Ectodermal cell (in vitro differentiated cells): ENCODE measurements around the gene KL.

Experiments used
- H3K27ac ChIP-seq: 2 replicates; pipeline ENCODE4 v1.7.0; 2013; ENCODE audit warnings: mild to moderate bottlenecking, low read depth, low read length; ENCODE audit not compliant: insufficient read depth, poor library complexity, severe bottlenecking
- H3K27me3 ChIP-seq: 2 replicates; pipeline ENCODE4 v1.7.0; 2013; ENCODE audit warnings: mild to moderate bottlenecking, low read length; ENCODE audit not compliant: insufficient read depth, control insufficient read depth, poor library complexity, severe bottlenecking
- H3K36me3 ChIP-seq: one replicate; pipeline ENCODE4 v1.7.0; 2013; ENCODE audit warnings: low read length; ENCODE audit not compliant: control insufficient read depth, insufficient read depth
- H3K4me1 ChIP-seq: one replicate; pipeline ENCODE4 v1.7.0; 2013; ENCODE audit warnings: low read length; ENCODE audit not compliant: control insufficient read depth, insufficient read depth
- H3K4me3 ChIP-seq: 2 replicates; pipeline ENCODE4 v1.7.0; 2013; ENCODE audit warnings: low read depth, low read length, control low read depth; ENCODE audit not compliant: insufficient read depth
- H3K9me3 ChIP-seq: 2 replicates; pipeline ENCODE4 v1.7.0; 2013; ENCODE audit warnings: mild to moderate bottlenecking, low read length, moderate library complexity; ENCODE audit not compliant: control insufficient read depth
- WGBS, 2 experiments: methylation state at CpG; one replicate each; pipeline ENCODE4 v1.1.7; 2013; ENCODE audit warnings: missing lambda C conversion rate in 2 of 2; 5-methylcytosine and 5-hydroxymethylcytosine counted together

KL gene

GRCh38 chr13:33078263-33078662 is 62.0 kb downstream of the KL start:
- no peaks in the 10 kb centered on the region for H3K36me3 ChIP-seq
- no peaks in the 10 kb centered on the region for H3K4me1 ChIP-seq
- H3K27me3 ChIP-seq, result no peaks in the 10 kb centered on the region
- 92 to 93% methylated on average over 2 to 3 of the region's 3 CpGs for WGBS, 2 experiments
- H3K4me3 ChIP-seq, result no peak overlapping the region
- no peaks in the 10 kb centered on the region for H3K9me3 ChIP-seq
- H3K27ac ChIP-seq, result no peak overlapping the region

DNA sequence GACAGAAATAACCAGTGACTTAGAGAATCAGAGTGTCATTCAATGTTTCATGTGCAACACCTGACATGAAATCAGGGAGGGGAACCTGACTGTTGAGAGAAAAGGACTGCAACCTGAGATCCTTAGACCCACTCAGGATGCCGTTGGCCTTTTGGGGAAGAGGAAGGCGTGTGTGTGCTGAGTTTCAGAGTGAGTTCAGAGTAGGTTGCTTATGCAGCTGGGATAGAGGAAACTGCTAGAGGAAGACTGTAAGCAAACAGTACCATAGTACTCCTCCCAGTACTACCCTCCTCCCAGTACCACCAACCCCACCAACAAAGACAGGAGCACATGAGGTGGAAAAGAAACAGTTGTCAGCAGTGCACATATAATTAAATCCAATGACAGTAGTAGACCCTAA is 63.7 kb downstream of the KL start:
- Histone ChIP-seq H3K27ac (no peak overlapping the region), H3K4me3 (no peak overlapping the region), H3K36me3 (no peaks in the 10 kb centered on the region), H3K27me3 (no peaks in the 10 kb centered on the region), H3K4me1 (no peaks in the 10 kb centered on the region), H3K9me3 (no peaks in the 10 kb centered on the region)
- WGBS, 2 experiments, result 87 to 90% methylated on average over 2 of the region's 2 CpGs

DNA sequence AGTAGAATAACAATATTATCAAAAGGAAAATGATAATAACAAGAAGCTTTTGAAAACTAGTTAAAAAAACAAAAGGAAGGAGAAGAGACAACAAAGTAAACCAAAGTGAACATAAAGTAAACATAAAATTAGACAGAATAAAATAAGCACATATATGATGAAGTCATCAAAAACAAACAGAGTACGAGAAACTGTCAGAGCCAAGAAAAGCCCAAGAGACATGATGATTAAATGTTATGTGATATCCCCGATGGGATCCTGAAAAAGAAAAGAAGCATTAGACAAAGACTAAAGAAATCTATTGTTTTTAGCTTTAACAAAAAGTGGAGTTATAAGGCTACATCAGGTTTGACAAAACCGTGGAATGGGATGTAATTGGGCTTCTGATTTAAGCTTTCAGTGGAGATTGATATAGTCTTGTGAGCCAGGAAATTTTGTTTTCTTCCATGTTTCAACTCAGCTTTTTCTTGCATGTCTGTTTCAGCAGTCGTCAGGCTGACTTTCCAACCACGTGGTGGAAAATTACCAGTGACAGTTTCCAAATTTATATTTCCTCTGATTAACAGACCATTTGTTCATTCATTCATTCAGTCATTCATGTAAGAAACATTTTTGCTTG is 64.9 kb downstream of the KL start:
- no peak overlapping the region for H3K27ac ChIP-seq
- H3K4me3 ChIP-seq, result no peak overlapping the region
- no peaks in the 10 kb centered on the region for H3K27me3 ChIP-seq
- H3K4me1 ChIP-seq, result no peaks in the 10 kb centered on the region
- WGBS, 2 experiments, result 85 to 88% methylated on average over 5 of the region's 5 CpGs
- H3K36me3 ChIP-seq, result no peaks in the 10 kb centered on the region
- H3K9me3 ChIP-seq, result no peaks in the 10 kb centered on the region

GRCh38 chr13:33081666-33082065 is 65.4 kb downstream of the KL start:
- Histone ChIP-seq H3K9me3 (no peaks in the 10 kb centered on the region), H3K27ac (no peak overlapping the region), H3K27me3 (no peaks in the 10 kb centered on the region), H3K36me3 (no peaks in the 10 kb centered on the region), H3K4me1 (no peaks in the 10 kb centered on the region), H3K4me3 (no peak overlapping the region)
- WGBS, 2 experiments, result 79 to 90% methylated on average over 1 of the region's 1 CpG

DNA sequence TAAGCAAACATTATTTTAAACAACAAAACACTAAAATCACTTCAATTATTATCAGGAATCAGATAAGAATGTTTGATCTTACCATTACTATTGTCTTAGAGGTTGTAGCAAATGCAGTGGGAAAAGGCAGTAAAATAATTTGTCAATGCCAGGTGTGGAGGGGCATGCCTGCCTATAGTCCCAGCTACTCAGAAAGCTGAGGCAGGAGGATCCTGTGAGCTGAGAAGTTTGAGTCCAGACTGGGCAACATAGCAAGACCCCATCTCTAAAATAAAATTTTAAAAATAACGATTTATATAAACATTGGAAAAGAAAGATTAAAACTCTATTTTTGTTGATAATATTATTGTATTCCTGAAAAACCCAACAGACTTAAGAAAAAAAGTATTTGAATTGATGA is 66.8 kb downstream of the KL start:
- no peak overlapping the region for H3K4me3 ChIP-seq
- no CpG with 5 or more reads among the region's 1 CpG for WGBS, 2 experiments
- H3K9me3 ChIP-seq, result no peaks in the 10 kb centered on the region
- no peak overlapping the region for H3K27ac ChIP-seq
- no peaks in the 10 kb centered on the region for H3K4me1 ChIP-seq
- no peaks in the 10 kb centered on the region for H3K36me3 ChIP-seq
- H3K27me3 ChIP-seq, result no peaks in the 10 kb centered on the region

DNA sequence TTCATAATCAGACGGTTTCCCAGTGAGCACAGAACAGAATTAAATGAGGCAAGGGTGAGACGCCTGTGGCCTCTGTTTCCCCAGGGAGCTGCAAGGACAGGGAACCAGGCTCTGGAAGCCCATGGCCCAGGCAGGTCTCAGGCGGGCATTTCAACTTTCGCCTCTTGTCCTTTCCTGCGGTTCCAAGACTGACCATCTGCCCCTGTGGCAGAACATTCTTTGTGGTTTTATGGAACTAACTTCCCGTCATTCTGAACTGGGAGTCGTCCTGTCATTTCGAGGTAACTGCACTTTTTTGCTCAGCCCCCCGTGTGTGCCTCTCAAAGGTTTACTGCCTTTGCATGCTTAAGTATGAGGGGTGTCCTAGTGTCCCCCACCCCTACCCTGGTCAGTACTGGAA is 70.9 kb downstream of the KL start:
- WGBS, 2 experiments, result 88 to 89% methylated on average over 9 of the region's 9 CpGs
- Histone ChIP-seq H3K27ac (no peak overlapping the region), H3K9me3 (no peaks in the 10 kb centered on the region), H3K4me1 (no peaks in the 10 kb centered on the region), H3K27me3 (no peaks in the 10 kb centered on the region), H3K4me3 (no peak overlapping the region), H3K36me3 (no peaks in the 10 kb centered on the region)

DNA sequence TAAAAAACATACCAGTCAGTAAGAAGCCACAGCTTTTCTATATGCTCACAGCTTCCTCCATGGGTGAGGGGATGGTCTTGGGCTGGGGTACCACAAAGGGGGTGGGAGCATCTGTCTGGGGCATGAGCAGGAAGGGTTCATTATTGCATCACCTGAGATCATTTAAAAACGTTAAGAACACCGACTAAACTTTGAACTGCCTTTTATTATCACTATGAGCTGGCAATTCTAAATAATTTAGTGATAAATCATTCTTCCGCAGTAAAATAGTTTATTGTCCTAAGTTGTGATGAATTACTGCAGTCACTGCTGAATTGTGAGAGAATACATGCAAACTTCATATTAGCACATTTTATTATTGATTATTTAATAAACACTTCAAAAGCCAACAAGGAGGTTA is 71.6 kb downstream of the KL start:
- H3K4me3 ChIP-seq, result no peak overlapping the region
- H3K36me3 ChIP-seq, result no peaks in the 10 kb centered on the region
- WGBS, 2 experiments, result 100% methylated on average over 1 to 3 of the region's 3 CpGs
- H3K9me3 ChIP-seq, result no peaks in the 10 kb centered on the region
- H3K27me3 ChIP-seq, result no peaks in the 10 kb centered on the region
- H3K27ac ChIP-seq, result no peak overlapping the region
- H3K4me1 ChIP-seq, result no peaks in the 10 kb centered on the region

DNA sequence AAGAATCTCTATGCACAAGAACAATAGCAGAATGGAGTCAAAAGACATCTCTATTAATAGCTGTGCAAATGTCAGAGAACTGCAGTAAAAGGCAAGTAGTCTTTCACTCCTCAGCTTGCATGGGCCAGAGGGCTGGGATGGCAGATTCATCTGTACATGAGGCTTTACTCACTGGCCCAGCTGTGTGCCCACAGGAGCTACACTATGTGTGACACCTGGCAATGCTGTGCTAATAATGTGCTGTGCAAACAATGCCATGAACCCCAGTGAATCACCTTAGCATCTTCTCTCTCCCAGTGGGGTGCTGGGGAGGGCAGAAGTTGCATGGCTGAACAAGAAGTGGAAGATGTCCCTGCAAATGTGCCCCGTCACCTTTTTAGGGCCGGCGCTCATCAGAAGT is 73.1 kb downstream of the KL start:
- Histone ChIP-seq H3K9me3 (no peaks in the 10 kb centered on the region), H3K36me3 (no peaks in the 10 kb centered on the region), H3K27ac (no peak overlapping the region), H3K4me1 (no peaks in the 10 kb centered on the region), H3K4me3 (no peak overlapping the region), H3K27me3 (no peaks in the 10 kb centered on the region)
- whole genome bisulfite sequencing, 2 experiments, result 96% methylated on average over 3 of the region's 3 CpGs

DNA sequence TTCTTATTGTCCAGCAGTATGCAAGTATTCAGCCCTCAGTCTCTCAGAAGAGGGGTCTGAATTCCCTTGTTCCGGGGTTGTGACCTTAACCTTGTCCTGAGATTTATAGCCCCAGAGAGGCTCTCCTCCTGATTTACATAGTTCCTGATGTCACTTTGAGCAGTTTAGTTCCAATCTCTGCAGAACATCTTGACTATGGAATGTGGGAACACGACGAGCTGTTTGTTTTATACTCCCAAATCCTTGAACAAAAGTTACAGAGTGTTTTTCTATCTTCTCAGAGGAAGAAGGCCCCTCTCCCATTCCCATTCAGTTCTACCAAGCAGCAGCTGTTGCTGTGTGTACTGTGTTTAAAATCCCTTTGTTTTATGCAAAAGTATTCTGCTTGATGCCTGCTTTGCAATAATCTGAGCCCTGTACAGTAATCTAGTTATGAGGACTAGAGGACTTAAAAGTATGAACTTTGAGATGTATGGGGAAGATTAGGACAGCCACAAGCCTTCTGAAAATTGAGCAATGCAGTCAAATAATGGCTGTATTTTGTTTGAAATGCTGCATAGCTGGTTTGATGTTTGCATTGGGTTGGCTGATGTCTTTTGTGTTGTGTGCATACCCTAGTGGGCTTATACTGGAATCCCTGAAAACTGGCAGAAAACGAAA is 74.7 kb downstream of the KL start:
- no peak overlapping the region for H3K27ac ChIP-seq
- no peaks in the 10 kb centered on the region for H3K4me1 ChIP-seq
- no peak overlapping the region for H3K4me3 ChIP-seq
- H3K36me3 ChIP-seq, result no peaks in the 10 kb centered on the region
- WGBS, 2 experiments, result 89 to 92% methylated on average over 4 of the region's 4 CpGs
- no peaks in the 10 kb centered on the region for H3K27me3 ChIP-seq
- no peaks in the 10 kb centered on the region for H3K9me3 ChIP-seq

DNA sequence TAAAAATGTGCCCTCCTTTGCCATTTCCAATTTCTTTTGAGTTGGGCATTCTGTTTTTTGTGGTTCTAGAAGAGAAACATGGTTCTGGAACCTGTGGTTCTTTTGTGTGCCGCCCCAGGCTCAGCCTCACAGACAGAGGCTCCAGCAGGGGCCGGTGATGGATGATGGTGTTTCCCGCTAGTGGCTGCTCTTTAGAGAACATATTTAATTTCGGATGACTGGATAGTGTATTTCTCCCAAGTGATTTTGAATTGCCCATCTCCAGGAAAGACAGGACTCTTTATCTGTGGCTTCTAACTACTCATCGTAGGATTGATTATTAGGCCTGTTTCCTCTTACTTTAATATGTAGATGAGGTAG is 75.2 kb downstream of the KL start:
- no peaks in the 10 kb centered on the region for H3K36me3 ChIP-seq
- WGBS, 2 experiments, result 93 to 96% methylated on average over 5 of the region's 5 CpGs
- no peaks in the 10 kb centered on the region for H3K4me1 ChIP-seq
- H3K4me3 ChIP-seq, result no peak overlapping the region
- no peaks in the 10 kb centered on the region for H3K27me3 ChIP-seq
- H3K27ac ChIP-seq, result no peak overlapping the region
- H3K9me3 ChIP-seq, result no peaks in the 10 kb centered on the region
